ENCODE data around the gene TMEM181. TPM values are rescaled to one million over a fixed set of nuclear protein-coding genes. Genes with fewer than 3 reads are reported as not detected.

Gene TMEM181
- total RNA-seq, 1 donor from 2014 or later = 42.2 TPM

DNA sequence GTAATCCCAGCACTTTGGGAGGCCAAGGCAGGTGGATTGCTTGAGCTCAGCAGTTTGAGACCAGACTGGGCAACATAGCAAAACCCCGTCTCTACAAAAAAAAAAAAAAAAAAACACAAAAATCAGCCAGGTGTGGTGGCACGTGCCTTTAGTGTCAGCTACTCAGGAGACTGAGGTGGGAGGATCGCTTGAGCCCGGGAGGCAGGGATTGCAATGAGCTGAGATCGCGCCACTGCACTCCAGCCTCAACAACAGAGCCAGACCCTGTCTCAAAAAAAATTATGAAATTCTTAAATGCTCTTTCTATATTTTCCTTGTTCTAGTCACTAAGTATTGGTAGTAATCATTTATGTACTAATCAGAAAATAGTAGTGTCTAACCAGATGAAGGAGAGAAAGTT, 120.6 kb downstream of the TMEM181 start:
- H3K4me1 Mint-ChIP-seq (ENCODE audit: low read depth) = no peaks in the 10 kb centered on the region
- H3K9me3 Mint-ChIP-seq (ENCODE audit: low read depth) = no peaks in the 10 kb centered on the region
- H3K27ac Mint-ChIP-seq (ENCODE audit: unreplicated experiment) = no peak overlapping the region
- no peak overlapping the region for H3K4me3 Mint-ChIP-seq (ENCODE audit: unreplicated experiment)
- no peaks in the 10 kb centered on the region for H3K36me3 Mint-ChIP-seq (ENCODE audit: low read depth)
- H3K27me3 Mint-ChIP-seq (ENCODE audit: low read depth) = no peaks in the 10 kb centered on the region
- DNase-seq (ENCODE audit: low spot score) = no peak
- TF ChIP-seq, protein P1, sequence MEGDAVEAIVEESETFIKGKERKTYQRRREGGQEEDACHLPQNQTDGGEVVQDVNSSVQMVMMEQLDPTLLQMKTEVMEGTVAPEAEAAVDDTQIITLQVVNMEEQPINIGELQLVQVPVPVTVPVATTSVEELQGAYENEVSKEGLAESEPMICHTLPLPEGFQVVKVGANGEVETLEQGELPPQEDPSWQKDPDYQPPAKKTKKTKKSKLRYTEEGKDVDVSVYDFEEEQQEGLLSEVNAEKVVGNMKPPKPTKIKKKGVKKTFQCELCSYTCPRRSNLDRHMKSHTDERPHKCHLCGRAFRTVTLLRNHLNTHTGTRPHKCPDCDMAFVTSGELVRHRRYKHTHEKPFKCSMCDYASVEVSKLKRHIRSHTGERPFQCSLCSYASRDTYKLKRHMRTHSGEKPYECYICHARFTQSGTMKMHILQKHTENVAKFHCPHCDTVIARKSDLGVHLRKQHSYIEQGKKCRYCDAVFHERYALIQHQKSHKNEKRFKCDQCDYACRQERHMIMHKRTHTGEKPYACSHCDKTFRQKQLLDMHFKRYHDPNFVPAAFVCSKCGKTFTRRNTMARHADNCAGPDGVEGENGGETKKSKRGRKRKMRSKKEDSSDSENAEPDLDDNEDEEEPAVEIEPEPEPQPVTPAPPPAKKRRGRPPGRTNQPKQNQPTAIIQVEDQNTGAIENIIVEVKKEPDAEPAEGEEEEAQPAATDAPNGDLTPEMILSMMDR (IDR thresholded peaks at IDR 0.05) = no peak

DNA sequence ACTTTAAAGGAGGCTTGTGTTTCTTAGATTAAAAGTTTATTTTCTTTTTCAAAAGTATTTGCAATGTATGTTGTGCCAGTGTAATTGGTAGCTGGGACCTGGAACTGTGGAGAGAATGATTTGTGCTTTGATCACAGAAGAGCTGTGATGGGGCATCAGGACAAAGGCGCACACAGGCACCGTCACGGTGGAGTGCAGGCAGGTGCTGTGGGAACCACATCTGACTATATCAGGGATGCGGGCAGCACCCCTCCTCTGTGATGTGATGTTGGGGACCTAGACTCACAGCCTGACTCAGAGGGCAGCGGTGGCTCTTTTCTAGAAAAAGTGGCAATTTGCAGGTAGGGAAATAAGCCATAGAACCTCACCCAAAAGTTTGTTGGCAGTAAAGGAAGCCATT, 124.4 kb downstream of the TMEM181 start:
- no peaks in the 10 kb centered on the region for H3K9me3 Mint-ChIP-seq (ENCODE audit: low read depth)
- H3K4me3 Mint-ChIP-seq (ENCODE audit: unreplicated experiment) = no peak overlapping the region
- H3K27me3 Mint-ChIP-seq (ENCODE audit: low read depth) = peaks cover 2% of the 10 kb centered on the region
- H3K27ac Mint-ChIP-seq (ENCODE audit: unreplicated experiment) = no peak overlapping the region
- H3K36me3 Mint-ChIP-seq (ENCODE audit: low read depth) = no peaks in the 10 kb centered on the region
- H3K4me1 Mint-ChIP-seq (ENCODE audit: low read depth) = no peaks in the 10 kb centered on the region
- no peak for DNase-seq (ENCODE audit: low spot score)
- TF ChIP-seq, protein P1 (IDR thresholded peaks at IDR 0.05) = no peak

DNA sequence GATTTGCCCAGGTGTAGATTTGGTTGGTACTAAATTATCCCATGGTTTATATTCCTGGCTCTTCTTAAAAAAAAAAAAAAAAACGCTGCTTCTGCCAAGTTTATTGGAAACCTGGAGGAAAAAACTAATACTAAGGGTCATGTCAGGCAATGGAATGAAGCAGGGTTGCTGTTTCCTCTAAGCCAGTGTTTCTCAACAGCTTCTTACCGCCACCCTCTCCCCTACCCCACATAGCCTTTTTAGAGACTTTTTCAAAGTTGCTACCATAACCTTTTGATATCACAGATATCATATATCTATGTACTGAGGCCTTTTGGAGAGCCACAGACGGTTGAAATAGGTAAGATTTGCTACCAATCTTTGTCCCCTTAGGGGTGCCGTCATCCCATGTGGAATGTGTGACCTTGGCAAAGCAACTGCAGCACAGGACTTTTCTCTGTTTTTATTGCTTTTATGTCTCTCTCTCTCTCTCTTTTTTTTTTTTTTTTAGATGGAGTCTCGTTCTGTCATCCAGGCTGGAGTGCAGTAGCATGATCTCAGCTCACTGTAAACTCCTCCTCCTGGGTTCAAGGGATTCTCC, 124.9 kb downstream of the TMEM181 start:
- H3K27ac Mint-ChIP-seq (ENCODE audit: unreplicated experiment) = no peak overlapping the region
- no peak overlapping the region for H3K4me3 Mint-ChIP-seq (ENCODE audit: unreplicated experiment)
- H3K4me1 Mint-ChIP-seq (ENCODE audit: low read depth) = no peaks in the 10 kb centered on the region
- no peaks in the 10 kb centered on the region for H3K36me3 Mint-ChIP-seq (ENCODE audit: low read depth)
- no peak for DNase-seq (ENCODE audit: low spot score)
- peaks cover 2% of the 10 kb centered on the region for H3K27me3 Mint-ChIP-seq (ENCODE audit: low read depth)
- H3K9me3 Mint-ChIP-seq (ENCODE audit: low read depth) = no peaks in the 10 kb centered on the region
- TF ChIP-seq, protein P1 (IDR thresholded peaks at IDR 0.05) = no peak

Small RNA genes within 50 kb of the gene (microRNA-seq; reads per million reads assigned to microRNA genes)
- not detected for gene MIR7161 (ENCODE audit: borderline number of aligned reads)

Other genes with a start within 250 kb of the TMEM181 start
- 95.4 to 102 TPM (median 97.7 TPM) in 3 replicates for gene TULP4, start 247.6 kb upstream of the TMEM181 start, total RNA-seq
- 153 to 171 TPM (median 170 TPM) in 3 replicates for gene DYNLT1, start 84.7 kb downstream of the TMEM181 start, total RNA-seq
- gene SYTL3, start 90.0 kb downstream of the TMEM181 start, total RNA-seq = 0.58 to 1.6 TPM (median 1.4 TPM) in 3 replicates

Data from chondrocyte (in vitro differentiated cells).